HepG2 (cell line): ENCODE measurements around the gene STK10. TPM values are rescaled to one million over a fixed set of nuclear protein-coding genes. Genes with fewer than 3 reads are reported as not detected.

Experiments used
- ATAC-seq: fragments of 200-7000 bp; cut with Tn5 transposase; 3 replicates; pipeline ENCODE4 v1.9.1; 2020; ENCODE audit warnings: mild to moderate bottlenecking, moderate library complexity
- BruUV-seq: library from RNA; stranded (reverse); fragments of 400-500 nt; replicated peaks from 2 replicates; lab custom pipeline; 2021; lab: Mats Ljungman, UMichigan
- CTCF ChIA-PET: fragments of 300-600 bp; formaldehyde crosslinking; extraction: SDS; loops from one replicate; lab custom pipeline; 2021; ENCODE audit warnings: low total read pairs, inconsistent platforms, low intra/inter-chr PET ratio; lab: Yijun Ruan, JAX
- POLR2A ChIA-PET: fragments of 350-600 bp; sonication (Branson Sonifier 250); formaldehyde crosslinking; loops from one replicate; lab custom pipeline; 2020; ENCODE audit warnings: antibody characterized with exemption, inconsistent platforms; lab: Yijun Ruan, JAX
- DNase-seq: peaks from one replicate; pipeline ENCODE4 v3.0.0-alpha.2; 2015; ENCODE audit warnings: low spot score
- FAIRE-seq: peaks from 3 replicates; lab custom pipeline; 2011; peaks lifted over from hg19 to GRCh38; lab: Jason Lieb, UNC
- H2AFZ ChIP-seq: one replicate; pipeline ENCODE4 v1.6.1; 2011; ENCODE audit warnings: low read length, inconsistent platforms
- H3K27ac ChIP-seq: fragments of 300-600 bp; 3 replicates; pipeline ENCODE4 v1.8.0; 2011; ENCODE audit warnings: mixed run types, mild to moderate bottlenecking, mixed read lengths, low read length, inconsistent platforms; ENCODE audit not compliant: insufficient read depth; ENCODE audit errors: extremely low read length
- H3K27me3 ChIP-seq, 2 experiments: fragments of 200-600 bp in 1 of 2; 2 replicates in 1 of 2; 3 replicates in 1 of 2; pipeline versions ENCODE4 v1.6.0 to v1.8.0; 2011; ENCODE audit warnings: low read length in 2 of 2, mild to moderate bottlenecking in 2 of 2, moderate library complexity in 2 of 2, inconsistent platforms in 1 of 2; ENCODE audit not compliant: insufficient read depth in 2 of 2, control insufficient read depth in 1 of 2
- H3K36me3 ChIP-seq, 2 experiments: fragments of 200-600 bp in 1 of 2; replicated peaks in 1 of 2; 2 replicates in 1 of 2; 3 replicates in 1 of 2; pipeline versions ENCODE4 v1.5.1 to v1.8.0; 2011; ENCODE audit warnings: low read length in 2 of 2, inconsistent platforms in 1 of 2; ENCODE audit not compliant: insufficient read depth in 2 of 2, control insufficient read depth in 1 of 2
- H3K4me1 ChIP-seq: 2 replicates; pipeline ENCODE4 v1.5.1; 2012; ENCODE audit warnings: low read length, inconsistent platforms; ENCODE audit not compliant: insufficient read depth
- H3K4me2 ChIP-seq: 2 replicates; pipeline ENCODE4 v1.6.0; 2011; ENCODE audit warnings: low read depth, low read length, inconsistent platforms
- H3K4me3 ChIP-seq, 3 experiments: fragments of 200-600 bp in 1 of 3; sonication (generic), shearing (Covaris generic) in 1 of 3; replicated peaks in 1 of 3; 2 replicates each; pipeline ENCODE4 v1.5.1; 2011 to 2016; ENCODE audit warnings: low read length in 3 of 3, inconsistent platforms in 2 of 3, low read depth in 2 of 3, mild to moderate bottlenecking in 2 of 3, control low read depth in 1 of 3, mixed read lengths in 1 of 3; ENCODE audit not compliant: insufficient read depth in 1 of 3
- H3K79me2 ChIP-seq: one replicate; pipeline ENCODE4 v1.6.1; 2011; ENCODE audit warnings: low read length, inconsistent platforms; ENCODE audit not compliant: insufficient read depth
- H3K9ac ChIP-seq: 2 replicates; pipeline ENCODE4 v1.6.0; 2011; ENCODE audit warnings: mild to moderate bottlenecking, low read depth, low read length, inconsistent platforms; ENCODE audit not compliant: insufficient read depth
- H3K9me3 ChIP-seq: 2 replicates; pipeline ENCODE4 v1.5.1; 2012; ENCODE audit warnings: mild to moderate bottlenecking, low read length
- H4K20me1 ChIP-seq: 2 replicates; pipeline ENCODE4 v1.6.0; 2011; ENCODE audit warnings: inconsistent platforms, mild to moderate bottlenecking, low read length, moderate library complexity; ENCODE audit not compliant: insufficient read depth
- EZH2 ChIP-seq: conservative IDR thresholded peaks from 2 replicates; pipeline ENCODE4 v1.6.1; 2012; ENCODE audit warnings: mild to moderate bottlenecking, low read depth, low read length, moderate library complexity
- ISL2 ChIP-seq: sonication (generic); formaldehyde crosslinking; IDR thresholded peaks from 2 replicates; pipeline ENCODE4 v1.5.0; 2020; ENCODE audit warnings: missing genetic modification reagents
- KDM6A ChIP-seq: IDR thresholded peaks from 2 replicates; pipeline ENCODE4 v1.6.1; 2016; ENCODE audit warnings: low read depth
- SIX4 ChIP-seq: sonication (generic); formaldehyde crosslinking; IDR thresholded peaks from 2 replicates; pipeline ENCODE4 v1.4.0; 2020; ENCODE audit warnings: missing genetic modification reagents
- ZNF430 ChIP-seq: sonication (generic); formaldehyde crosslinking; IDR thresholded peaks from 2 replicates; pipeline ENCODE4 v1.9.0; 2021; ENCODE audit warnings: mild to moderate bottlenecking, missing genetic modification reagents
- WGBS: methylation state at CpG from one replicate; pipeline ENCODE4 v1.1.6; 2017; ENCODE audit warnings: low lambda C conversion rate; 5-methylcytosine and 5-hydroxymethylcytosine counted together
- in situ Hi-C: cut with HindIII; loops from 2 replicates; pipeline ENCODE4 v1.10.0; 2017; ENCODE audit warnings: low pct_unique_long_range_greater_than_20kb; ENCODE audit not compliant: extremely low pct_ligation_motif_present
- intact Hi-C: fragments of 100-400 bp; cut with micrococcal nuclease; formaldehyde crosslinking; loops from one replicate; pipeline ENCODE4 v1.10.0; 2022; ENCODE audit not compliant: unreplicated experiment
- polyA plus RNA-seq, 8 experiments: library from polyadenylated mRNA; depleted of rRNA in 3 of 8; stranded (reverse) in 7 of 8; unstranded in 1 of 8; fragments of >200 nt; fragmentation: Illumina TruSeq in 4 of 8; extraction: Trizol in 4 of 8; gene quantifications; 2 replicates each; pipeline versions ENCODE4 v1.2.1 to v1.2.3, GENCODE V29; 2011 to 2016; ENCODE audit warnings: low read depth in 4 of 8, missing spikeins in 1 of 8, mixed read lengths in 1 of 8; ENCODE audit not compliant: insufficient read depth in 1 of 8
- total RNA-seq, 5 experiments: library from RNA; depleted of rRNA; stranded (reverse); fragments of >200 nt; fragmentation: Illumina TruSeq; extraction: Trizol; gene quantifications; 2 replicates each; pipeline ENCODE4 v1.2.3, GENCODE V29; 2016; ENCODE audit warnings: low read depth in 1 of 5
- TF ChIP-seq, protein P1 (sequence below): sonication (generic); formaldehyde crosslinking; IDR thresholded peaks from 2 replicates; pipeline ENCODE4 v1.4.0; 2020; ENCODE audit warnings: low read depth, mild to moderate bottlenecking, missing genetic modification reagents
- TF ChIP-seq, protein P2 (sequence below): sonication (generic); formaldehyde crosslinking; IDR thresholded peaks from 2 replicates; pipeline ENCODE4 v1.8.0; 2022; ENCODE audit warnings: mild to moderate bottlenecking, missing genetic modification reagents

The STK10 gene
- total and polyA plus RNA-seq, 2 of the 13 experiments (the other 11 are each of a cell fraction or from before 2014, with no cell fraction given): 7.0 to 7.2 TPM

DNA sequence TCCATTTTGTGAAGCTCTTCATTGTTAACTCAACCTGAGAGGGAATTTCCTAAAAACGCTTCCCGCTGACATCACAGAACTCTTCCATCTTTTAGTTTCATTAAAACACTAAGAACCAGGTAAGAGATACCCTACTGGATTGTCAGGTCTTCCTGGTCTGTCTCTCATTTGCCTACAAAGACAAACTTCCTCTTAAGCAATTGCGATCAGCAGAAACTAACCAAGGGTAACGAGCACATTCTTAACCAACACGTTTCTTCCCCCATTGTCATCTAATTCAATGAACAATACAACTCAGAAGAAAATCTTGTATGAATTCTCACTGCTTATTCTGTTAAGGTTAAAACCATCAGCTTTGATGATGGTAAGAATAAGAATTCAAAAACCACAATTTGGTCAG is 188.1 kb downstream of the STK10 start (continued):
- TF ChIP-seq, protein P1, sequence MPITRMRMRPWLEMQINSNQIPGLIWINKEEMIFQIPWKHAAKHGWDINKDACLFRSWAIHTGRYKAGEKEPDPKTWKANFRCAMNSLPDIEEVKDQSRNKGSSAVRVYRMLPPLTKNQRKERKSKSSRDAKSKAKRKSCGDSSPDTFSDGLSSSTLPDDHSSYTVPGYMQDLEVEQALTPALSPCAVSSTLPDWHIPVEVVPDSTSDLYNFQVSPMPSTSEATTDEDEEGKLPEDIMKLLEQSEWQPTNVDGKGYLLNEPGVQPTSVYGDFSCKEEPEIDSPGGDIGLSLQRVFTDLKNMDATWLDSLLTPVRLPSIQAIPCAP (CRISPR knock-in tag): no peak
- TF ChIP-seq, protein P2, sequence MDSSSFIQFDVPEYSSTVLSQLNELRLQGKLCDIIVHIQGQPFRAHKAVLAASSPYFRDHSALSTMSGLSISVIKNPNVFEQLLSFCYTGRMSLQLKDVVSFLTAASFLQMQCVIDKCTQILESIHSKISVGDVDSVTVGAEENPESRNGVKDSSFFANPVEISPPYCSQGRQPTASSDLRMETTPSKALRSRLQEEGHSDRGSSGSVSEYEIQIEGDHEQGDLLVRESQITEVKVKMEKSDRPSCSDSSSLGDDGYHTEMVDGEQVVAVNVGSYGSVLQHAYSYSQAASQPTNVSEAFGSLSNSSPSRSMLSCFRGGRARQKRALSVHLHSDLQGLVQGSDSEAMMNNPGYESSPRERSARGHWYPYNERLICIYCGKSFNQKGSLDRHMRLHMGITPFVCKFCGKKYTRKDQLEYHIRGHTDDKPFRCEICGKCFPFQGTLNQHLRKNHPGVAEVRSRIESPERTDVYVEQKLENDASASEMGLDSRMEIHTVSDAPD: no peak
- TF ChIP-seq EZH2: no peak
- no peak for TF ChIP-seq ISL2 (CRISPR knock-in tag)
- no peak for TF ChIP-seq SIX4
- no peak for TF ChIP-seq KDM6A (CRISPR knock-in tag)
- TF ChIP-seq, all 625 proteins: peak for 0

DNA sequence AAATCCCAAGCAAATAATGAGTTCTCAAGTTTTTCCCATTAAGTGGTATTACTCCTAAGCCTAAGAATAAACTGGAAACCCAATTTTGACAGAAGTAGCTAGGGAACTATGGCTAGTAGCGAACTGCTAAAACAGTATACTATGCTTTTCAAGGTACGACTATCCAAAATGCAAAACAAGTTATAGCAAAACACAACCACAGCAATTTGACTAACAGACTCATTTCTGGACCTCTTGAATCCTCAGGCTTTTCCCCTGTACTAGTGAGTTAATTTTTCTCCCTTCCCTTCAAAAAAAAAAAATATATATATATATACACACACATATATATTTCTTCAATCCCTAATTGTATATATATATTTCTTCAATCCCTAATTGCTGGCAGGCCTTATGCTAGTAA is 188.9 kb downstream of the STK10 start:
- no peak for FAIRE-seq
- ChIA-PET POLR2A (no interaction called here), CTCF (no interaction called here)
- intact Hi-C loops: no loop called here
- H3K9ac ChIP-seq: no peak overlapping the region
- H3K36me3 ChIP-seq: peaks cover 0 to 5% of the 10 kb centered on the region in 2 experiments; a peak in 1 of 5 replicates
- no peak for ATAC-seq
- H3K9me3 ChIP-seq: no peaks in the 10 kb centered on the region
- H2AFZ ChIP-seq: no peak overlapping the region
- H4K20me1 ChIP-seq: peaks cover 18% of the 10 kb centered on the region
- 98% methylated on average over 2 of the region's 2 CpGs for WGBS
- H3K27ac ChIP-seq: no peak overlapping the region
- no peak for TF ChIP-seq ZNF430 (CRISPR knock-in tag)
- no TSS peak for BruUV-seq
- peaks cover 45% of the 10 kb centered on the region for H3K4me1 ChIP-seq
- DNase-seq: no peak
- H3K4me2 ChIP-seq: no peak overlapping the region
- H3K4me3 ChIP-seq: no peak overlapping the region
- no peaks in the 10 kb centered on the region for H3K27me3 ChIP-seq
- in situ Hi-C loops: no loop called here
- H3K79me2 ChIP-seq: peaks cover 94% of the 10 kb centered on the region
